GM10847 (cell line): ENCODE results near the gene ZNF592.

Source experiments
- POLR2A ChIP-seq: IDR thresholded peaks from 2 replicates; pipeline ENCODE4 v1.6.1; 2011; ENCODE audit not compliant: insufficient read length; ENCODE audit errors: extremely low read depth

Gene ZNF592

DNA sequence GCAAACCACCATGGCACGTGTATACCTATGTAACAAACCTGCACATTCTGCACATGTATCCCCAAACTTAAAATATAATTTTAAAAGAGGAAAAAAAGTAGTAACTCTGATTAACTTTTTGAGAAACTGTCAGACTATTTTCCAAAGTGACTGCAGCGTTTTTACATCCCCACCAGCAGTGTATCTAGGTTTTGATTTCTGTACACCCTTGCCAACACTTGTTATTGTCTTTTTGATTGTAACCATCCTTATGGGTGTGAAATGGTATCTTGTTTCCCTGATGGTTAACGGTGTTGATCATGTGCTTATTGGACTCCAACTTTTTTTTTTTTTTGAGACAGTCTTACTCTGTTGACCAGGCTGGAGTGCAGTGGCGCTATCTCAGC, 45.8 kb downstream of the ZNF592 start:
- TF ChIP-seq POLR2A = no peak

DNA sequence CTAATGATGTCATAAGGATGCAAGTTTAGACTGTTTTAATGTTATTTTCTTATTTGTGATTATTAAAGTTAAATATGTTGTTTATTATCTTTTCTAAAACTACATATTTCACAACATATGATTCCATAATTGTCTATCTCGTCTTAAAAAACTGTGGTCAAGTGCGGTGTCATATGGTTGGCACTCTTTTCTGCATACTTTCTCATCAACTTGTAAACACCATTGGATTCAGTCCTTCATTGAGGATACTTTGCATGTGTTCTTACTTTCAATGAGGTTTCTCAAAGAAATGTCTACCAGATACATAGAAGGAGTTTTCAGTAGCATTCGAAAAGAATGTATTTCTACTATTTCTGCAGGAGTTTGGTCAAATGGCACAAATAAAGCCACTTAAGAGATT, 46.8 kb downstream of the ZNF592 start:
- TF ChIP-seq POLR2A = no peak

DNA sequence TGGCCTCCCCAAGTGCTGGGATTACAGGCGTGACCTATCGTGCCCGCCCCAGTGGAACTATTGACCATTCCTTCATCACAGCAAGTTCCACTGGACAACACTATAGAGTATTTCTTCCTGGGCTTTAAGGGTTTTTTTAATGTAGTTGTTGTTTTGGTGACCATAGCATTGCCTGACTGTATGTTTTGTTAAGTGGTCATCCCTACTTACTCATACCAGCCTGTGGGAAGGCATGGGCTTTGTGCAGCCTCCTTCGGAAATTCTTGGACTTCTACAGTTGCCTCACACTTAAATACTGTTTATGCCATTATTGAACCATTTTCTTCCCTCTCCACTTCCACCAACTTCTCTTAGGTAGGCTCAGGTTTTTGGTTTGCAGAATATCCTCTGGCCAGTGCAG, 48.8 kb downstream of the ZNF592 start:
- TF ChIP-seq POLR2A = no peak

DNA sequence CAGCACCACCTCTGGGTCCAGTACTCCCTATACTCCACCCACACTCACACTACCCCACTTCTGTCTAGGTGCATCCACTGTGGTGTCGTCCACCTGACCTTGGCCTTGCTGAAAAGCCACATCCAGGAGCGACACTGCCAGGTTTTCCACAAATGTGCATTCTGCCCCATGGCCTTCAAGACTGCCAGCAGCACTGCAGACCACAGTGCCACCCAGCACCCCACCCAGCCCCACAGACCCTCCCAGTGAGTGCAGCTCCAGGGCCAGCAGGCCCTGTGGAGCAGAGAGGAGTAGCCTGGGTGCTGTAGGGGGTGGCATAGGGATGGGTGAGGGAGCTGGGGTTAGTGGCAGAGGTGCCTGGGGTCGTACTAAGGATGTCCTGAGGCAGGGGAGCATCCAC, 49.4 kb downstream of the ZNF592 start:
- no peak for TF ChIP-seq POLR2A

DNA sequence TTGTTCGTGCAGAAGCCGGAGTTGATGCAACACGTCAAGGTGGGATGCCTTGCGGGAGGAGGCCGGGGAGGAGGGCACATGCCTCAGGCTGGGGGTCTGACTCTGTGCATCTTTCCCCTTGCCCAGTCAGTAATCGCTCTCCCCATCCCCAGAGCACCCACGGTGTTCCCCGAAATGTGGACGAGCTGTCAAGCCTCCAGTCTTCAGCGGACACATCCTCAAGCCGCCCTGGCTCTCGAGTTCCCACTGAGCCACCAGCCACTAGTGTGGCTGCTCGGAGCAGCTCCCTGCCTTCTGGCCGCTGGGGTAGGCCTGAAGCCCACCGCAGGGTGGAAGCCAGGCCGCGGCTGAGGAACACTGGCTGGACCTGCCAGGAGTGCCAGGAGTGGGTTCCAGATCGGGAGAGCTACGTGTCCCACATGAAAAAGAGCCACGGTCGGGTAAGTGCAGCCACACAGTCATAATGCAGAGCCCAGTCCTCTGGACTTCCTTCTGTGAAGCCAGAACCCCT, 50.1 kb downstream of the ZNF592 start:
- TF ChIP-seq POLR2A = no peak

DNA sequence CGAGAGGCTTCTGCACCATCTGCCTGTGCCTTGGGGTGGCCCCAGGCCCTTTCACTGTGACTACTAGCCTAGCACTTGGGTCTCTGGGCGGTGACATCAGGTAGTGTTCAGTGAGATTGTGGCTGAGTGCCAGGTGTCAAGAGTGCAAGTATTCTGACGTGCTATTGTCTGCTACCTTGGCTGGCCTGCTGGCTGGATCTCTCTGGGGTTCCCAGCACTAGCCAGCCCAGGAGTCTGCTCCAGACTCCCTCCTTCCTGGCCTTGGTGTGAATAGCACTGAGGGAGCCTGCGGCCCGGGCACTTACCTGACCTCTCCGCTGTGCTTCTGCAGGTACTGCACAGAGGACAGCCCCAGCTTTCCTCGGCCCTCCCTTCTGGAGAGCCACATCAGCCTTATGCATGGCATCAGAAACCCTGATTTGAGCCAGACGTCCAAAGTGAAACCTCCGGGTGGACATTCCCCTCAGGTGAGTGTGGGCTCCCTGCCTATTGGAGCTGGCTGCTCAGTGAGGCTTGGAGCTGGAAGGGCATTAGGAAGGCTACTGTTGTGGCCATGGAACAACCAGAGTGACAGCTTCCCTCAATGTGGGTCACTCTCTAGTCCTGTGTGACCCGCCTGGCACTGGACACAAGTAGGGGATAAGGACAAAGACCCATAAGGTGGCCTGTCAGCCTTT, 51.3 kb downstream of the ZNF592 start:
- no peak for TF ChIP-seq POLR2A

DNA sequence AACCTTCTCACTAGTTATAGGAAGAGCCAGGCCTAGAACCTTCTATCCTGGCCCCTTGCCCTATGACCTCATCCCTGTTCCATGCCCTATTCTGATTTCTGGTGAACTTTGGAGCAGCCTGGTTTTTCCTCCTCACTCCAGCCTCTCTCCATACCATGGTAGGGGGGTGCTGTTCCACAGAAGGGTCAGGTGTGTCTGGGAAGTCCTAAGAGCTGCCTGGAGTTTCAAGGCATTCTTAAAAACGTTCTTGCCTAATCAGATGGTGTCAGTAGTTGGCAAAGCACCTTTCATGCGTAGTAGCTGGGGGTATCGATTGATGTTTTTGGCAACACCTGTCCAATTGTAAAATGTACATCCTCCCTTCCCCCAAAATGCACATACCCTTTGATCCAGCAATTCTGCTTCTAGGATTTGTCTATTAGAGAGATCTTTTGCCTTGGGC, 52.0 kb downstream of the ZNF592 start:
- TF ChIP-seq POLR2A = no peak

DNA sequence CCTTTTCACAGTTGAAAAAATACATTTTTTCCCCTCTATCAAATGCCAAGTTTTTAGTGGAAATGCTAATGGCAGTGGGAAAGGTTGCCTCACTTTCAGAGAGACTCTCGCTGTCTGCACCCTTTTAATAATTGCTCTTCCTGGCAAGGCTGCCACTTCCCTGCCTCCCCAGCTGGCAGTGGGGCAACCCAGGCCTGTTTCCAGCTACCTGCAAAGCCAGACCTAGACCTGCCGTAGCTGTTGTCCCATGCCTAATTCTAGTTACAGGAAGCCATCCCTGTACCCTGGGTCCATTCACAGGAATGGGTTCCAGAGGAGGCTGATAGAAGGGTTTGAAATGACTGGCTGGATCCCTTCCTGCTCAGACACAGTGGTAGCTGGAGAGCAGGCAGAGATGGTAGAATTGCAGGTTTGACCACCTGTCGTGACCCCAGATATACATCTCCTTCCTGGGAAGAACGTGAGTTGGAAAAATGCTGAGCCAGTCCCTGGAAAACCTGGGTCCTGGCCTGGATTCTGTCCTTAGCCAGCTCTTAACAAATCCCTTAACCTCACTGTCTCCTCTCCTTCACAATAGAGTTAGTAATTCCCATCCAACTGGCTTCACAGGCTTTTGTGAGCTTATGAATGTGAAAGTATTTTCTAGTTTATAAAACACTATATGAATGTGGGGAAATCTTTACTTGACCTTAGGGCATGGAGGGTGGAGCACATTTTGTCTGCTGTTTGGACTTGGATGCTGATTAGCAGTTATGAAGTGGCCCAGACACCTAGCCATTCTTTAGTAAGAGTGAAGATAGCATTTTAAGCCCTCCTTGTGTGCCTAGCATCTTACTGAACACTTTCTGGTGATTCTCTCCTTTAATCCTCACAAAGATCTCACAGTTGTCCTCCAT, 55.9 kb downstream of the ZNF592 start:
- no peak for TF ChIP-seq POLR2A

DNA sequence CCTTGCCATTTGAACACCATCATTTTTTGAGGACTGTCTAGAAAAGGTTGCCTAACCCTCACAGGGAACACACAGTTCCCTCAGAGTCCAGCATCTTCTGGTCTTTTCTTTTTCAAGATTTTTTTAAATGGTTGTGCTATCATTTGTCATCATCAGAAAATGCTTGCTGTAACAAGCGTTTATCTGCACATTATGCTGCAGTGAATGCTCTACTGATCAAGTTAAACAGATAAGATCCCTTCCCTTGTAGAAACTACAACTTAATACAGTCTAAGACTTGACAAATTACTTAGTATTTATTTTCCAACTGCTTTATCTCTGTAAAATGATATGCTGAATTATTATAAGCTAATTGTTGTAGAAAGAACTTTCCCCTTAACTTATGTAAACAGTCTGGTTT, 56.8 kb downstream of the ZNF592 start:
- TF ChIP-seq POLR2A = no peak

DNA sequence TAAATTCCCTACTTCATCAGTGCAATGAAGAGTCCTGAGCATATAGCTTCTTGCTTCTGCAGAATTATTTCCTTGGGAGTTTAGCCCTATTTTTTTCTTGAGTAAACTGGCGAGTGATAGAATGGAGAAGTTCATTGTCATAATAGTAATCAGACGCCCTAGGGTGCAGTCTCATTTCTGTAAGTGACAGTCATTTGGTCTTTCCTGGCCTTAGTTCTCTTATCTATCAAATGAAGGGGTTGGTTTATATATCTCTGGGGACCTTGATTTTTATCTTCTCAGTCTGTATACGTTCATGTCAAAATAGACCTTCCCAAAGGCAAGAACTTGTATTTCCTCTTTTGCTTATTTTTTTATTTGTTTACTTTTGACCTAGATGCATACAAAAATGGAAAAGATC, 58.8 kb downstream of the ZNF592 start:
- TF ChIP-seq POLR2A = no peak

DNA sequence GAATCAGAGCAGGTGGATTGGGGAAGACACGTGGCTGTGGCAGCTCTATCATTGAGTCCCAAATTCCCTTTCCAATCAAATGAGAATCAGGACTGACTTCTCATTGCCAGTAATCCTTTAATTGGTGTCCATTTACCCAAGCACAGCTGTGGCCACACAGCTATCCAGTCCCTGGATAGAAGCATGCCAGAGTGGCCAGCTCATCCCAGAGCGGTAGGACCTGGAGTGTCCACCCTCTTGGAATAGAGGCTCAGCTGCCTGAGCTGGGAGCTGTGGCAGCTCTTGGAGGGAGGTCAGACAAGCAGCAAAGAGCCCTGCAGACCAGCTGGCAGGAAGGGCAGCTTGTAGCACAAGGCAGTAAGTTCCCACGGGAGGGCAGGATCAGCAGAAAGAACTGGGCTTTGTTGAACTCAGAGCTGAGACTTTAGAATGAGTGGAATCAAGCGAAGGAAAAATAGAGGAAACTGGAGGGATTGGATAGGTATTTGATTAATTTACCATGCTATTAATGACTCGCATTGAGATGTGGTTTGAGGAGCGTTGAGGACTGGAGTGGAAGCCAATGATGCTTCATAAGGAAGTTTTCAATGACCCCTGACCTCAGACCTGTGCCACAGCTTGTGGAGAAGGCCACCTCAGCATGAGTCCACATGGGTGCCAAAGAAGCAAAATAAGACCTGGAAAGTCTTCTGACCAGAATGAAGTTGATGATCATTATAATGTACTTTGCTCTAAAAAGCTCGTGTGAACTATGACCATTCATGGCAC, 61.9 kb downstream of the ZNF592 start:
- no peak for TF ChIP-seq POLR2A

DNA sequence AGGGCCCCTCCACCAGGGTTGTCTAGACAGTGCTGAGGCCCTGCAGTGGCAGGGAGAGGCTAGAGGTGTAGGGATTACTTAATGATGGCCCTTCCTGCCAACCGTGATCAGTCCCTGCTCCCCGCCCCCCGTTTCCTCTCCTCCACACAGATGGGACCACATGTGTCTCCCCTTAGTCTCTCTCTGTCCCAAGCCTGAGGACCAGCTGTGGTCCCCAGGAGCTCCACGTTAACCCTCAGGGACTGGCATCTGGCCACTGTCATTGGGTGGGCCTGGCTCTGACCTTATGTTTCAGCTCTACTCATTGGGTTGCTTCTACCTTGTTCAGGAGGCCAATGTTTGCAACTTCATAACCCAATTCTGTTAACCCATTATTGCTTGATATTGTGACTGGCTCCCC, 62.8 kb downstream of the ZNF592 start:
- TF ChIP-seq POLR2A = no peak

DNA sequence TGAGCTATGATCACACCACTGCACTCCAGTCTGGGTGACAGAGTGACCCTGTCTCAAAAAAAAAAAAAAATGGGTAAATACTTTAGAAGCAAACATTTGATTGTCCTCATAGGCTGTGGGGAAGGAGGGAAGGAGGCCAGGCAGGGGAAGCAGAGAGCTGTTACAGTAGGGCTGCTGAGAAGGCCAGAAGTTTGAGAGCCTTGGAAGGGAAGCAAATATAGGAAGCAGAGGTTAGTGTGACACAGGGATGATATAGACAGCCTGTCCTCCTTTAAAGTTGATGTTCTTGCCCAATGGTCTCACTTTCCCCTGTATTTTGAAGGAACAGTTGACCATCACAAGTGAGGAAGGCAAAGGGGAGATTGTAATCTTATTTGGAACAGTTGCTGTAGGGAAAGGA, 63.4 kb downstream of the ZNF592 start:
- no peak for TF ChIP-seq POLR2A

DNA sequence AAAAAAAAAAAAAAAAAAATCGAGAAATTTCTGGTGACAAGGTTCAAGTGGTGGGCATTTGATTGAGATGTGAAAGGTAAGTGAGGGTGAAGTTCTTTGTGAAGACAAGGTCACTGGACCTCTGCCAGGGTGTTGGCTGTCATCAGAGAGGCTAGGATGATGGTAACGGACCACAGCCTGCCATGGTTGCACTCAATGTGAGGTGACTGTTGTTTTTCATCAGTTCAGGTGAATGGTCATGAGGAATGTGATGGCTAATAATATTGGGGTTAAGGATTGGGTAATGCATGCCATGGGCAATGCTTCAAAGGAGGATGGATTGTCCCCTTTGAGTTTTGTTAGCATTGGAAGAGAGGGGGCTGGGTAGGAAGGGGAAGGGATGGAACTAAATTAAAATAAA, 64.5 kb downstream of the ZNF592 start:
- TF ChIP-seq POLR2A = no peak

DNA sequence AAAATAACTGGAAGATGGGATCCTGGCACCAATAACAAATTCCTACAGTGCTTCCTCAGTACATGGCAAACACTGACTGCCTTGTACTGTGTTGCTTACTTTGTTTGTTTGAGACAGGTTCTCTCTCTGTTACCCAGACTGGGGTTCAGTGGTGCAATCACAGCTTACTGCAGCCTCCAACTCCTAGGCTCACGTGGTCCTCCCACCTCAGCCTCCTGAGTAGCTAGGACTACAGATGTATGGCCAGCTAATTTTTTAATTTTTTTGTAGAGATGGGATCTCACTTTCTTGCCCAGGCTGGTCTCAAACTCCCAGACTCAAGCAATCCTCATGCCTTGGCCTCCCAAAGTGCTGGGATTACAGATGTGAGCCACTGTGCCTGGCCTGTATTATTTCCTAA, 65.0 kb downstream of the ZNF592 start:
- TF ChIP-seq POLR2A = no peak

DNA sequence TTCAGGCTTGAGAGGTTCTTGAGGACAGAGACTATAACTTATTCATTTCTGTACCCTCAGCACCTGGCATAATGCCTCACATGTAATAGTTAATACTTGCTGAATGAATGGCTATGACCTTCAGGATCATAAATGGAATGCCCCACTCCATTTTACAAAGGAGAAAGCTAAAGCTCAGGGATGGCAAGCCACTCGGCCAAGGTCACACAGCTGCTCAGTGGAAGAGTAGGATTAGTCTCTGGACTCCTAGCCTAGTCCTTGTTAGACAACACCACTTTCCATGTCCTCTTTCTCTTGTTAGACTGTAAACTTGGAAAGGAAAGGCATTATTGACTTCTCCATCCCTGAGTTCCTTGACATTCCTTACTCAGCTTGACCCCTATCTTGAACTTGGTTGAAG, 65.5 kb downstream of the ZNF592 start:
- no peak for TF ChIP-seq POLR2A
